Islet of Langerhans (tissue), 1 donor: Measurements from ENCODE around the gene LY6G6C.

ENCODE experiments used
- FAIRE-seq: peaks from one replicate; lab custom pipeline; 2011; peaks lifted over from hg19 to GRCh38; lab: Jason Lieb, UNC

The LY6G6C gene

DNA sequence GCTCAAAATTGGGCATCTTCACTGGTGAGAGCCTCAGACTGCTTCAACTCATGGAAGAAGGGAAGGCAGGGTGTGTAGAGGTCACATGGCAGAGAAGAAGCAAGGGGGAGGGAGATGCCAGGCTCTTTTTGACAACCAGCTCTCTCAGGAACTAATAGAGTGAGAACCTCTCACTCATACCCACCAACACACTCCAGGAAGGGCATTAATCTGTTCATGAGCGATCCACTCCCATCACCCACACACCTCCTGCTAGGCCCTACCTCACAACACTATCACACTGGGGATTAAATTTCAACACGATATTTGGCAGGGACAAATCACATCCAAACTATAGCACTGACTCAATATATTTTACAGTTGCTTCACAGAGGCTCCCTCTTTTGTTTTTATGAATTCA lies 20.3 kb upstream of the LY6G6C start:
- FAIRE-seq: no peak

DNA sequence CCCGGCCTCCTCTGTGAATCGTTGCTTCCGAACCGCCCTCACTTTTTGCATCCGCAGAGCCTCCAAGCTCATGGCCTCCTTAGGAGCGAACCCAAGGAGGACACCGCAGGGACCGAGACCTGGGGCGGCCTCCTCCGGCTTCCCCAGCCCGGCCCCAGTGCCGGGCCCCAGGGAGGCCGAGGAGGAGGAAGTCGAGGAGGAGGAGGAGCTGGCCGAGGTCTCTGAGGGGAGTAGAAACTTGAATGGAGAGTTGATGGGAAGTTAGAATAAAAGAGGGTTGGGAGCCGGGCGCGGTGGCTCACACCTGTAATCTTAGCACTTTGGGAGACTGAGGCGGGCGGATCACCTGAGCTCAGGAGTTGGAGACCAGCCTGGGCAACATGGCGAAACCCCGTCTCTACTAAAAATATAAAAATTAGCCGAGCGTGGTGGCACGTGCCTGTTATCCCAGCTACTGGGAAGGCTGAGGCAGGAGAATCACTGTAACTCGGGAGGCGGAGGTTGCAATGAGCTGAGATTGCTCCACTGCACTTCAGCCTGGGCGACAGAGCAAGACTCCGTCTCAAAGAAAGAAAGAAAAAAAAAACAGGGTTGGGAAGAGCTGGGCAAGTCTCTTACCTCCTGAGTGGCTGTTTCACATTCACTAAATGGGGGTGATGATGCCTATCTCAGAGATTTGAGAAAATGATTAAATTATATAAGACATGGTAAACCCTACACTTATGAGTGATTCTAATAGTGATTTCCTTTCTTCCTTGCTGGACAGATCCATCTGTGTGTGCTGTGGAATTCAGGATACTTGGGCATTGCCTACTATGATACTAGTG lies 19.1 kb upstream of the LY6G6C start:
- no peak for FAIRE-seq

GRCh38 chr6:31739639-31740396 lies 18.3 kb upstream of the LY6G6C start, which contains the start of gene MSH5:
MSH5 (plus strand) TSS chr6:31740005; CDS start chr6:31740467, 462 bp downstream.
- FAIRE-seq: no peak

GRCh38 chr6:31737991-31738979 lies 16.7 kb upstream of the LY6G6C start:
- no peak for FAIRE-seq

- no peak for FAIRE-seq
These were observed 15.9 kb upstream of the LY6G6C start for GRCh38 chr6:31737315-31737990.

- FAIRE-seq: no peak
These were observed 15.3 kb upstream of the LY6G6C start for GRCh38 chr6:31736768-31737314.

DNA sequence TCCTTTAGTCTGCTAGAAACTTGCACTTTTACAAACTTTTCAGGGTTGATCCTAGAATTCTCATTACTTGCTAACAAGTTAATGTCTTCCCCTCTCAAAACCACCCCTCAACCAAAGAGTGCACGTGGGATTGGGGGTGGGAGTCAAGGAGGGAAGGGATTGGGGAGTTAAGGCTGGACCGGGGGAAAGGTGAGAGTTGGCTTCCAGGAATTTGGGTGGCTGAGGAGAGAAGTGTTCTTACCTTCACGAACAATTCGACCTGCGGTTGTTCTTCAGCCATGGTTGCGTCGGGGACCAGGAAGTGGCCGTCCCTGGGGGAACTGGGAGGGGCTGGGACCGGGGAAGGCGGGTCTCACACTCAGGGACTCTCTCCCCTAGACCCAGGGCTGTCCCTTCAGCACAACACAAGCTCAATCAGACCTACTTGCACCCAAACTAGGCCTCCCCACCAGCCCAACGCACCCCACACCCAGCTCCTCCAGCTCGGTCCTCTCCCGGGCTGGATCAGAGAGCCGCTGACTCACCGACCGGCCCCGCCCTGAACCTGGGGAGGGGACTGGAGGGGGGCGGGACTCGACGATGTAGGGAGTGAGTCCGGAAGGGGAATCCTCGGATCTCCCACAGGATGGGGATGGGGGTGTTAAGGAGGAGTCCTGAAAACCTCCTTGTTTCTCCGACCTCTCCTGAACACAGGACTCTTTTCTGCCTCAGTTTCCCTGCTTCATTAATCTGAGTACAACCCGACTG lies 14.6 kb upstream of the LY6G6C start, which contains the start of gene CLIC1:
Gene CLIC1 (minus strand): TSS at position 510 of the 747 bp plus-strand sequence. CDS start 230 bp downstream, at position 280.
- no peak for FAIRE-seq

GRCh38 chr6:31734821-31735406 lies 13.4 kb upstream of the LY6G6C start:
- no peak for FAIRE-seq

DNA sequence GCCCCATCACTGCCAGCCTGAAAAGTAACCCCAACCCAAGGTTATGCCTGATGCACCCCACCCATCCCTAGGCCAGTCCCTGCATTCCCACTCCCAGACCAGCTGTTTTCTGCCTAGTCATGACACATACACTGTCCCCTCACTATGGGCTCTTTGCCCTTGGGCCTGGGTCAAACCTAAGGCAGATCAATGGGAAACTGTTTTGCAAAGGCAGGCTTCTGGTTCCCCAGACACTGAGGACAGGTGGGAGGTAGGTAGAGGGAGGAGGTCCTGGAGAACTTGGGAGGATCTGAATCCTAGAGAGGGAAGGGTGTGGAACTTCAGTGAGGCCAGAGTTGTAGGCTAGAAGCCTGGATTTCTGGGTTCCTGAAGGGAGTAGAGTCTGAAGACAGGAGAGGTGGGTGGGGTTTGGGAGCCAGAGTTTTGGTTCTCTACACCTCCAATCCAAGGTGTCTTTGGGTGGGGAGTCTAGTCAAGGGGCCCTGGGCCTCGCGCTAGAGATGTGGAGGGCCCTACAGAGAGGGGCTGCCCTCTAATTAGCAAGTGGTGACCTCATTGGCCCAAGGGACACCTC lies 12.8 kb upstream of the LY6G6C start:
- FAIRE-seq: no peak

DNA sequence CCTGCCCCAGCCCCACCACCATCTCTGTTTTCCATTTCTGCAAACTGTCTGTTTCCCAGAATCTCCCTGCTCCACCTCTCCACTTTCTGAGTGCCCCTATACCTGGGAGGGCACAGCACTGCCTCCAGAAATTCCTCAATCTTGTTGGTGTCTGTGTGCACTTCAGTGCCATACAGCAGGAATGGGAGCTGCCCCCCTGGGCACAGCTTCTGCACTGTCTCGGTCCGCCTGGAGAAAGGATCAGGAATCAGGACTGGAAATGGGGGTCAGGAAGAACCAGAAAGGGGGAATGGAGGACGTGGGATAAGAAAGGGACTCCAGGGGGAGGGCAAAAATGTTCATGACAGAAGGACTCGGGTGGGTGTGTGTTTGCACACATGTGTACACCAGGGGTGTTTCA lies 12.2 kb upstream of the LY6G6C start:
- no peak for FAIRE-seq

DNA sequence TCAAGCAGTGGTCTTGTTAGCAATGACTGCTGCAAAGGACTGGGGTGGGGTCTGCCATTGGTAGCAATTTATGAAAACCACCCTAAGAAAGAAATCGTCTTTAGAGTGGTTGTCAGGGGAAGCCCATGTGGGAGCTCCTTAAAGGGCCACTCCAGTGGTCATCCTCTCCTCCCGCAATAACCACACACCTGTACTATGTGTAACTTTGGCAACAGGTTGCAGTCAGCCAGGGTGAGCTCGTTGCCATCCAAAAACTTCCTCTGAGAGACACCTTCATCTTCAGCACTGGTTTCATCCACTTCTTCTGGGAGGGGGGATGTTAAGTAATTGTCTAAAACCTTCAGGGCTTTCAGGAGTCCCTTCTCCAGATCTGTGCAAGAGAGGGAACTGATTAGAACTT lies 10.5 kb upstream of the LY6G6C start:
- no peak for FAIRE-seq

GRCh38 chr6:31730631-31731086 lies 9.1 kb upstream of the LY6G6C start:
- FAIRE-seq: no peak

DNA sequence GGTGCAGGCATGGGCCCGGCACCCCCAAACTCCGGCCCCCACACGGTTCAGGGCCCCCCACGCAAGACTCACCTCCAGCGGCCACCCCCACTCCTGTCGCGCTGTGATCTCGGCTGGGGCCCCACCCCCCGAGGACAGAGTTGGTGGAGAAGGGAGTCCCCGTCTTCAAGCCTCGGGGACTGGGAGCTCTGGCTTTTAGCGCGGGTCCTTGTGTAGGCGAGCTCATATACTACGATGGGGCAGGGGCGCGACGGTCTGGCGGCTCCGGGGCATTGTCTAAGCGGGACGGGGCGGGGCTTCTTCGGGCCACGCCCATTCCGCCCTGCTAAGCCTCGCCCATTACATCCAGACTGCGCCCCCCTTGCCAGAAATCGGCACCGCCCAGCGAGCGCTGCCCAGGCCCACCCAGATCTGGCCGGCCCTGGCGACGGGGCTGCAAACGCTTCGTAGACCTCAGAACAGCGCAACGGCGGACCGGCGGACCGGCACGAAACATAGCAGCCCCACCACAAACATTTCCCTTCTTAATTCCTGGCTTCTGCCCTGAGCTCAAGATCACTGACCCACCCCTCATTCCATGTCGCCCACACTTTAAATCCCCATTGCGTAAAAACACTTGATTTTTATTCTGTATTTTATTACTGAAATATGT lies 8.6 kb upstream of the LY6G6C start:
- no peak for FAIRE-seq

DNA sequence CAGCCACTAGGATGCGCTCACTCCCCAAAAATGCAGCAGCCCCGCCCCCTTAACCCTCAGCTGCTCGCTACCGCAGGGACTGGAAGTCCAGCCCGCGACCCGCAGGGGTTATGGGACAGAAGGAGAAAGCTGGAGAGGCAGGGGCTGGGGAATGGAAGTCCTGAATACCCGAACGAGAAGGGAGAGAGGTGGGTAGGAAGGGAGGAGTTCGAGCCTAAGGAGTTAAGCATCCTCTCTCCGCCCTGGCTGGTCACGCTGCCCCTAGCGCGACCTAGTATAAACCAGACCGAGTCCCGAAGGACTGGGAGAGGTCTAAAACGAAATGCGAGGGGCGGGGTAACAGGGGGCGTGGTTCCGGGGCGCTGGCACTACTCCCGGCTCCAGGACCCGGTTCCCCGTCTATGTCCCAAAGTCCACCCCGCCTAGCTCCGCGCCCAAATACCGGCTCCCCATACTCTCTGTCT lies 8.0 kb upstream of the LY6G6C start:
- no peak for FAIRE-seq

- no peak for FAIRE-seq
These were observed 7.4 kb upstream of the LY6G6C start, which contains the start of gene DDAH2 for GRCh38 chr6:31728767-31729514. DDAH2 (minus strand) TSS chr6:31729299; CDS start chr6:31729161, 138 bp downstream.

DNA sequence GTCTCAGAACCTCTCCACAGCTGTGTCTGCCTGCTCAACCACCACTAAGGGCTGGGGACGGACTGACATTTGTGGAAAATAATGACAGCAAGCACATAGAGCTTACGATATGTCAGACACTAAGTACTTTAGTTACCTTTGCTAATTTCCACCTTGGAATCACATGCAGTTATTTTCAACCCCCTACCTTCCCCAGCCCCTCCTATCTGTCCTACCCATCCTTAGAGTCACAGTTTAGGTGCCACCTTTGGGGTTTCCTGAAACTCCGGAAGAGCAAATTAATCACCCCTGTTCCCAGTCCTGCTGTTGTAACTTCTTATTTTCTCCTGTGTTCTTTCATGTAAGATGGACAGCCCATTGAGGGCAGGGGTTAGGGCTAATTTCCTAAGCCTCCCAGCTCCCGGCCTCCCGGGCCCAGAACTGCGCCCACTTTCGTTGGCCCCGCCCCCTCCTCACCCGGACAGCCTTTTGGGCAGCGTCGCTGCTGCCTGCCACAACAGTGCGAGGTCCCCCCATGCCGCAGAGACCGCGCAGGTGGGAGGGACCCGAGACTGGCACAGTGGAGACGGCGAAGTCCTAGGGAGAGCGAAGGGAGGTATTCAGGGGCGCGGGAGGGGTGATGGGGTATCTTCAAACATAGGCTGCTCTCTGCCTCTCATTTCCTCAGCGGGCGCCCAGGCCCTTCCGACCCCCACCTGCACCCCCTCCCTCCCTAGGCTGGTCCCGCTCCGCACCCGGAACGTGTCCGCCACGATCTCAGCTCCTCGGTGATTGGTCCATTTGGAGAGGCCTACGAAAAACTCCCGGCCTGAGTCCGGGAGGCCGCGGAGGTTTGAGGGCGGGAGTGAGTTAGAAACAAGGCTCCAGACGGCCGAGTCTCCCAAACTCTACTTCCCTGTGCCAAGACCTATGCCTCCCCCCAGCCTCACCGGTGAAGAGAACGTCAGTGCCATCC lies 6.4 kb upstream of the LY6G6C start:
- no peak for FAIRE-seq
